Adrenal gland (tissue), 12 donors: ENCODE results near the gene ARFGEF2. TPM values are rescaled to one million over a fixed set of nuclear protein-coding genes. Genes with fewer than 3 reads are reported as not detected.

Experiments used
- DNase-seq, 7 donors: peaks; one replicate each; pipeline ENCODE4 v3.0.0-alpha.2; 2019 to 2020
- H3K27ac ChIP-seq, 5 donors: fragments of 200-600 bp; sonication (generic) in 4 of 5; 1 replicate in 3 of 5; 2 replicates in 2 of 5; pipeline versions ENCODE4 v1.5.1 to v1.8.0; 2016 to 2020; ENCODE audit warnings: mild to moderate bottlenecking in 1 of 5
- H3K27me3 ChIP-seq: fragments of 200-600 bp; 2 replicates; pipeline ENCODE4 v1.8.0; 2021
- H3K36me3 ChIP-seq, 2 donors: fragments of 200-600 bp; replicated peaks in 1 of 2; 1 replicate in 1 of 2; 2 replicates in 1 of 2; pipeline versions ENCODE4 v1.5.1 to v1.8.0; 2018 to 2022
- H3K4me1 ChIP-seq, 2 donors: fragments of 200-600 bp; replicated peaks in 1 of 2; 1 replicate in 1 of 2; 2 replicates in 1 of 2; pipeline versions ENCODE4 v1.5.1 to v1.8.0; 2018 to 2021
- H3K4me3 ChIP-seq, 4 donors: fragments of 200-600 bp; sonication (generic) in 3 of 4; one replicate each; pipeline ENCODE4 v1.5.1; 2016 to 2018
- H3K9me3 ChIP-seq, 3 donors: fragments of 200-600 bp; sonication (generic) in 1 of 3; replicated peaks in 1 of 3; 1 replicate in 2 of 3; 2 replicates in 1 of 3; pipeline versions ENCODE4 v1.5.1 to v1.8.0; 2016 to 2021
- POLR2A ChIP-seq, 2 donors: fragments of 450-650 bp; IDR thresholded peaks; one replicate each; pipeline ENCODE4 v1.6.1; 2017; ENCODE audit warnings: antibody characterized with exemption in 2 of 2, mild to moderate bottlenecking in 2 of 2, moderate library complexity in 1 of 2
- WGBS, 4 donors: extraction: QIAGEN DNeasy Blood & Tissue Kit in 2 of 4; methylation state at CpG; one replicate each; pipeline versions ENCODE4 v1.1.5 to v1.1.7; 2013 to 2017; 5-methylcytosine and 5-hydroxymethylcytosine counted together
- intact Hi-C, 2 donors: fragments of 100-400 bp; cut with DNase I; formaldehyde crosslinking; loops; one replicate each; pipeline versions ENCODE4 v1.14.1 to v1.15.0; 2022 to 2023
- polyA plus RNA-seq, 3 donors: library from polyadenylated mRNA; stranded (reverse); fragments of 200-250 nt in 2 of 3; fragments of 350-450 nt in 1 of 3; fragmentation: Illumina TruSeq in 1 of 3; extraction: RNeasy Lipid Tissue Mini Kit (QIAGEN cat#74804) in 1 of 3; gene quantifications; one replicate each; pipeline ENCODE4 v1.2.3, GENCODE V29; 2013 to 2014
- total RNA-seq, 9 donors: library from RNA; depleted of rRNA in 4 of 9; stranded (reverse); fragments of >200 nt in 4 of 9; fragments of 120-200 nt in 1 of 9; fragmentation: NEBNext Ultra II Directional in 1 of 9; extraction: Animal tissue kit (Norgen Biotek cat#: 25700) in 1 of 9; gene quantifications; one replicate each; pipeline versions ENCODE4 v1.1.0 to v1.2.4, GENCODE V29; 2013 to 2023
- TF ChIP-seq, protein P1 (sequence below), 6 experiments: fragments of 450-650 bp in 4 of 6; fragments of 200-600 bp in 2 of 6; sonication (generic) in 1 of 6; IDR thresholded peaks; 1 replicate in 5 of 6; 2 replicates in 1 of 6; pipeline versions ENCODE4 v1.5.1 to v1.8.0; 2016 to 2021; ENCODE audit warnings: antibody characterized with exemption in 6 of 6, mild to moderate bottlenecking in 2 of 6, moderate library complexity in 1 of 6
- donor health status: healthy with polysubstance abuse.
- donor health status: Bipolar disorder and iron deficiency.
- donor health status: DM: yes; HTN: yes; CAD: no.
- donor health status: DM: no; HTN: no; CAD: no.
- donor health status: DM: no; HTN: no; CAD: no.
- donor health status: DM: yes; HTN: yes; CAD: no.

The ARFGEF2 gene
- total and polyA plus RNA-seq, 12 donors, result 17.1 to 128 (median 69.3) TPM

DNA sequence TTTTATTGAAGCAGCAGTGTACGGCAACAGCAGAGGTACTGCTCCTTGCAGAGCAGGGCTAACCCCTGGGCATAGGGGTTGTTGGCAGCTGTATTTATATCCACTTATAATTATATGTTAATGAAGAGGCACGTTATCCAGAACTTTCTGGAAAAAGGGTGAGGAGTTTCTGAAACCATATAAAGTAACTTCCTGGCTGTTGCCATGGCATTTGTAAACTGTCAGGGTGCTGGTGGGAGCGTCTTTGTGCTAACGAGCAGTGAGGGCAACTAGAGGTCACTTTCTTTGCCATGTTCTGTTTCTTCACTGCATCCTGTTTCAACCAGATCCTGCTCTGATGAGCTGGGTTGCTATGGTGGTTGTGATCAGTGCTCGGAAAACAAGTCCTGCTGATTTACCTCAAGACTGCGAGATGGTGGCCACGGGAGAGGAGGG lies 11.1 kb upstream of the ARFGEF2 start:
- no peaks in the 10 kb centered on the region for H3K36me3 ChIP-seq
- H3K9me3 ChIP-seq, result no peaks in the 10 kb centered on the region
- TF ChIP-seq POLR2A (IDR thresholded peaks at IDR 0.05), result no peak
- TF ChIP-seq, protein P1, sequence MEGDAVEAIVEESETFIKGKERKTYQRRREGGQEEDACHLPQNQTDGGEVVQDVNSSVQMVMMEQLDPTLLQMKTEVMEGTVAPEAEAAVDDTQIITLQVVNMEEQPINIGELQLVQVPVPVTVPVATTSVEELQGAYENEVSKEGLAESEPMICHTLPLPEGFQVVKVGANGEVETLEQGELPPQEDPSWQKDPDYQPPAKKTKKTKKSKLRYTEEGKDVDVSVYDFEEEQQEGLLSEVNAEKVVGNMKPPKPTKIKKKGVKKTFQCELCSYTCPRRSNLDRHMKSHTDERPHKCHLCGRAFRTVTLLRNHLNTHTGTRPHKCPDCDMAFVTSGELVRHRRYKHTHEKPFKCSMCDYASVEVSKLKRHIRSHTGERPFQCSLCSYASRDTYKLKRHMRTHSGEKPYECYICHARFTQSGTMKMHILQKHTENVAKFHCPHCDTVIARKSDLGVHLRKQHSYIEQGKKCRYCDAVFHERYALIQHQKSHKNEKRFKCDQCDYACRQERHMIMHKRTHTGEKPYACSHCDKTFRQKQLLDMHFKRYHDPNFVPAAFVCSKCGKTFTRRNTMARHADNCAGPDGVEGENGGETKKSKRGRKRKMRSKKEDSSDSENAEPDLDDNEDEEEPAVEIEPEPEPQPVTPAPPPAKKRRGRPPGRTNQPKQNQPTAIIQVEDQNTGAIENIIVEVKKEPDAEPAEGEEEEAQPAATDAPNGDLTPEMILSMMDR (IDR thresholded peaks at IDR 0.05), result no peak
- H3K27ac ChIP-seq, result no peak overlapping the region
- WGBS, 4 donors, result 59 to 69% (median 66%) methylated on average over 7 of the region's 7 CpGs
- peaks cover 0 to 7% of the 10 kb centered on the region in 2 donors for H3K4me1 ChIP-seq
- DNase-seq, result no peak
- no peak overlapping the region for H3K4me3 ChIP-seq
- intact Hi-C loops, result no loop called here
- no peaks in the 10 kb centered on the region for H3K27me3 ChIP-seq

DNA sequence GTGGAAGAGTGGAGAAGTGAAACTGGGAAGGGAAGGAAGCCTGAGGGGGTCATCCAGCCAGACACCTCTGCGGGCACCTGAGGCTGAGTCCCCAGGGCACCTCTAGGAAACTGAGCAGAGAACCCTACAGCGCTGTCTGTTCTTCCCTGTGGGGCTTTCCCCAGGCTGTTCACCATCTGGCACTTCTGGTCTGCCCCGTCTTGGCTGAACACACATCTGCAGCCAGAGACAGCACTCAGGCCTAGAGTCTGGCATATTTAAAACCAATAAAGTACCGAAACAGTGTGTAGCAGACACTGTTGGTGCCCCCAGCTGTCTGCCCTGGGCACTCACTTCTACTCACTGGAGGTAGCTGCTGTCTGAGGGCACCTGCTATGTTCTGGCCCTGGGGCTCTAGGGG lies 9.4 kb upstream of the ARFGEF2 start:
- WGBS, 4 donors, result 80 to 94% (median 87%) methylated on average over 2 to 4 of the region's 4 CpGs

DNA sequence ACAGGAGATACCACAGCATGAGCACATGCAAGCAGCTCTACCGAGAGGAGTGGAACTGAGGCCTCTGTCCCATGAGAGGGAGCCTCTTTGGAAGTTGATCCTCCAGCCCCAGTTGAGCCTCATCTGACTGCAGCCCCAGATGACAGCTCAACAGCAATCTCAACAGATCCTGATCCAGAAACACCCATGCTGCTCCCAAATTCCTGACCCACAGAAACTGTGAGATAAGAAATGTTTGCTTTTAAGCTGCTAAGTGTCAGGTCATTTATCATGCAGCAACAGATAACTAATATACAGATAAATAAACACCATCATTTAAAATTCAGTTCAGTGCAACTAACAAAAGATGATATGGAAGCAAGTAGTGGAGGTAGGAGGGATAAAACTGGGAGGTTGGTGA lies 4.8 kb upstream of the ARFGEF2 start:
- DNase-seq, result no peak
- intact Hi-C loops, result no loop called here
- no peak for TF ChIP-seq POLR2A (IDR thresholded peaks at IDR 0.05)
- TF ChIP-seq, protein P1 (IDR thresholded peaks at IDR 0.05), result no peak
- H3K4me1 ChIP-seq, result peaks cover 8 to 11% of the 10 kb centered on the region in 2 donors
- no peak overlapping the region for H3K27ac ChIP-seq
- WGBS, 4 donors, result 53 to 83% (median 64%) methylated on average over 1 of the region's 1 CpG
- no peaks in the 10 kb centered on the region for H3K9me3 ChIP-seq
- H3K4me3 ChIP-seq, result no peak overlapping the region
- no peaks in the 10 kb centered on the region for H3K36me3 ChIP-seq
- H3K27me3 ChIP-seq, result no peaks in the 10 kb centered on the region

More for the DNA sequence above, 9.4 kb upstream of the ARFGEF2 start:
- Histone ChIP-seq H3K4me1 (no peaks in the 10 kb centered on the region), H3K27ac (no peak overlapping the region), H3K4me3 (no peak overlapping the region), H3K9me3 (no peaks in the 10 kb centered on the region), H3K36me3 (no peaks in the 10 kb centered on the region), H3K27me3 (no peaks in the 10 kb centered on the region)
- intact Hi-C loops, result no loop called here
- TF ChIP-seq, protein P1 (IDR thresholded peaks at IDR 0.05), result no peak
- no peak for TF ChIP-seq POLR2A (IDR thresholded peaks at IDR 0.05)
- no peak for DNase-seq

DNA sequence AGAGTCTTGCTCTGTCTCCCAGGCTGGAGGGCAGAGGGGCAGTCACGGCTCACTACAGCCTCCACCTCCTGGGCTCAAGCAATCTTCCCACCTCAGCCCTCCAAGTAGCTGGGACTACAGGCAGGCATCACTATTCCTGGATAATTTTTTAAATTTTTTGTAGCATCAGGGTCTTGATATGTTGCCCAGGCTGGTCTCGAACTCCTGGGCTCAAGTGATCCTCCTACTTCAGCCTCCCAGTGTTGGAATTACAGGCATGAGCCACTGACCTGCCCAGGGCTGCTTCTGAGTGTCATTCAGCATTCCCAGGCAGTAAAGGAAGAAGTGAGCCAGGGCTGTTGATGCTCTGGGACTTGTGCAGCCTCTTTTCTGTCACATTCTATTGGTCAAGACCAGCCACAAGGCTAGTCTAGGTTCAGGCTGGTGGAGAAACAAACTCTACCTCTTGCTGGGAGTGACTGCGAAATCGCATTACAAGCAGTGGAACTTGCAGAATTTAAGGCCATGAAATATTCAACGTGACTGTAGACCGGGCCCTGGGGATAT lies 2.1 kb upstream of the ARFGEF2 start:
- no peak for TF ChIP-seq POLR2A (IDR thresholded peaks at IDR 0.05)
- TF ChIP-seq, protein P1 (IDR thresholded peaks at IDR 0.05), result no peak
- DNase-seq, result no peak
- Histone ChIP-seq H3K4me1 (peaks cover 23 to 33% of the 10 kb centered on the region in 2 donors), H3K27ac (peak overlapping the region in 2 of 5 donors; percentile 20 to 98), H3K9me3 (no peaks in the 10 kb centered on the region), H3K4me3 (no peak overlapping the region), H3K27me3 (no peaks in the 10 kb centered on the region), H3K36me3 (no peaks in the 10 kb centered on the region)
- WGBS, 4 donors, result 73 to 95% (median 79%) methylated on average over 6 of the region's 6 CpGs
- intact Hi-C loops, result no loop called here
